HG02885 (cell line): ENCODE data around the gene SDK1.

ENCODE experiments used
- ATAC-seq: cut with Tn5 transposase; IDR thresholded peaks from one replicate; pipeline ENCODE4 v1.9.1; 2021; ENCODE audit warnings: mild to moderate bottlenecking; ENCODE audit not compliant: unreplicated experiment, poor library complexity

The SDK1 gene

GRCh38 chr7:3399858-3400257 lies 98.8 kb downstream of the SDK1 start:
- ATAC-seq, result no peak

- no peak for ATAC-seq
These were observed 103.4 kb downstream of the SDK1 start for GRCh38 chr7:3404501-3404900.

GRCh38 chr7:3408814-3409595 lies 108.0 kb downstream of the SDK1 start:
- peak; percentile 52 for ATAC-seq

DNA sequence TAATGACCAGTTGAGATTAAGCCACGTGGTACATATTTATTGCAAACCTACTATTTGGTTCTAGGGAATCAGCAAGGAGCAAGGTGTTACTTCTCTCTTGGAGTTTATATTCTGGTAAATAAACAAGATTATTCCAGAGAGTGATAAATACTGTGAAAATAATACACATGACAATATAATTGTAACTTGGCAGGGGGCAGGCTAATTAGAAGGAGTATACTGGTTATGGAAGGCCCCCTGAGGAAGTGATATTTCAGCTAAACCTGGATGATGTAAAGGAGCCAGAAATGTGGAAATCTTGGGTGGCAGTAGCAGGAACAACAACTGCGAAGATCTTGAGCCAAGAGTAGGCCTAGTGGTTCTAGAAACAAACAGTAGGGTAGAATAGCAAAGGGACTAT lies 111.8 kb downstream of the SDK1 start:
- no peak for ATAC-seq

GRCh38 chr7:3415861-3416312 lies 114.8 kb downstream of the SDK1 start:
- no peak for ATAC-seq

- ATAC-seq, result no peak
These were observed 115.4 kb downstream of the SDK1 start for GRCh38 chr7:3416453-3416852.

GRCh38 chr7:3425087-3425486 lies 124.0 kb downstream of the SDK1 start:
- ATAC-seq, result no peak

- no peak for ATAC-seq
These were observed 125.0 kb downstream of the SDK1 start for GRCh38 chr7:3426064-3426463.

GRCh38 chr7:3427957-3428356 lies 126.9 kb downstream of the SDK1 start:
- ATAC-seq, result no peak

GRCh38 chr7:3429981-3430380 lies 128.9 kb downstream of the SDK1 start:
- no peak for ATAC-seq

GRCh38 chr7:3430588-3430987 lies 129.5 kb downstream of the SDK1 start:
- ATAC-seq, result no peak

DNA sequence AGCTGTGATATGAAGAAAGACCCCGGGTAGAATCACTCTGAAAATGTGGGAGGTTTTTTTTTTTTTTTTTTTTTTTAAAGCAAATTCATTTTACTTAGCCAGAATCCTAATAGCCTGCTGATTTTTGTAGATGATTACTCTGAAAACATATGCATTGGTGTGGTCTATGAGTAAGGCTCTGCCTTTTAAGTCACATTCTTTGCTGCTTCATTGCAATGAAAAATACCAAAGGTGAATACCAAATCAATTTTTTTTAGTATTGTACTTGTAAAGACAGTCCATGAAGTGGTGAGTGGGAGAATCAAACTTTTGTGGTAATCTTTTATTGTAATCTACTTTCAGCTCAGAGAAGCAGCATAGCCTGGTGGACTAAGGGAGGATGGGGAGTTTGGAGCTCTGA lies 130.3 kb downstream of the SDK1 start:
- ATAC-seq, result no peak

DNA sequence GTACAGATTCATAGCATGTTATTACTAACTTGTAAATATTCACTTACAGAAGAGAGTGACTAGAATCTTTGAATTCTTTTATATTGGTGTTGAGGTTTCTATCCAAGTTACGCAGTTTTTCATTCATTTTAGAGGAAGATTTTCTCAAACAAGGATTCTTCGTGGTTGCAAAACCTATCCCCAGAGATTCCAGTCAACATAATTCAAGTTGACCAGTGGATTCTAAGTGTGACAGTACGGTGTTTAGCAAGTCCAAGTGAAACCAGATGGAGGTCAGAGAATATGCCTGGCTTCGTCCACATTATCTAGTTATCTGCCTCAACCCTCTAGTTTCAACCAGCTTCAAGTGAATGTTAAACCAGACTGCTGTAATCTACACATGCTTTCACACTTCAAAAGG lies 131.9 kb downstream of the SDK1 start:
- no peak for ATAC-seq

GRCh38 chr7:3434611-3435010 lies 133.6 kb downstream of the SDK1 start:
- ATAC-seq, result no peak

DNA sequence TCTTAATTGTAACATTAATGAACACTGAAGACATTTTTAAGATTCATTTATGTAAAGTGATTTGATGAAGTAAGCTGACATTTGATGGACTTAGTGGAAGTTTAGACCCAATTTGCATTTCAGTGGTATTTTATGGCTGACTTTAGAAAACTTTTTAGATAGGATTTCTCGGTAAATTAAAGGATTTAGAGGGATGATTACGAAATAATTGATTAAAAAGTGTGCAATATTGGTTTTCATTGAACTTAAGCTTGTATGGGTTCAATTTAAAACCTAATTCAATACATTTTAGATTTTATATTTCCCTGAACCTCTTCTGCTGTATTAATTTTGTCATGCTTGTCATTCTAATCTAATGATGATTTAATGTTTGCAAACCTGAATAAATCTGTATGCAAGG lies 135.1 kb downstream of the SDK1 start:
- ATAC-seq, result no peak

- ATAC-seq, result no peak
These were observed 135.7 kb downstream of the SDK1 start for GRCh38 chr7:3436746-3437145.

- no peak for ATAC-seq
These were observed 136.4 kb downstream of the SDK1 start for GRCh38 chr7:3437467-3437866.

DNA sequence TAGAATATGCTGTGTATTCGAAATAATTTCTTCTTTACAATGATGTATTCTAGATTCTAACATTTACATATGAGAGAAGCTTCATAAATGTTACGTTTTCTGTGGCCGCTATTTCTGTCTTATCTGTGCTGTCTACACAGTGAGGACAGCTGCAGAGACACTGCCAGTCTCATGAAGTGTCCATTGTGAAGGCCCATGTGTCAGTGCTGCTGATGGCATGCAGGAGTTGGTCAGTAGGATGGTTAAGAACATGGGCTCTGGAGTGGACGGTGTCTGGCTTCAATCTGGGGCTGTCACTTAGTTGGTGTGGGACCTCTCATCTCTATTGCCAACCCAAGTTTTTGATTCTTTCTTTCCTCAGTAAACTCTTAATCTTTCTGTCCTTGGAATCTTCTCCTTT lies 137.3 kb downstream of the SDK1 start:
- ATAC-seq, result no peak

GRCh38 chr7:3439333-3440030 lies 138.4 kb downstream of the SDK1 start:
- ATAC-seq, result no peak

DNA sequence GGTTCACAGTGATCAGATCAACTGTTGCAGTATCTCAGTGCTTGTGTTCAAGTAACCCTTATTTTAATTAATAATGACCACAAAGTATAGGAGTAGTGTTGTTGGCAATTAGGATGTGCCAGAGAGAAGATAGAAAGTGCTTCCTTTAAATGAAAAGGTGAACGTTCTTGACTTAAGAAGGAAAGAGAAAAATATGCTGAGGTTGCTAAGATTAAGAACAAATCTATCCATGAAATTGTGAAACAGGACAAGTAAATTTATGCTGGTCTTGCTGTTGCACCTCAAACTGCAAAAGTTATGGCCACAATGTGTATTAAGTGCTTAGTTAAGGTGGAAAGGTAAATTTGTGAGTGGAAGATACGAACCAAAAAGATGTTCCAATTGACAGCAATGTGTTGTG lies 139.5 kb downstream of the SDK1 start:
- no peak for ATAC-seq

DNA sequence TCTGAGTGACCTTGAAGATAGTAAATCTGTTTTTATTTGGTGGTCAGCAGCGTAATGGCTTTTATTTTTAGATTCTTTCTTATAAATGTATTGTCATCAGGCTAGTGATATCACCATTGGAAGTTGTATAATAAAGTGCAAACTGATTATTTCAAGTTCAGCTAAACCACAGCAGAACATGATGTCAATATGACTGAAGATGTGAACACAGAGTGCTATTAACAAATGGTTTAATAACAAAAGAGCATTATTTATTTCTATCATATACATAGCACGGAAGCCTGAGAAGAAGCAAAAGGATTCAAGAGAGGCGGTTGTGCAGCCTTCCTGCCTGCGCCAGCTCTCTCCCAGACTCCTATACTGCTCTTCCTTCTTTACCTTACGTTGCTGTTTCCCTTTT lies 142.7 kb downstream of the SDK1 start:
- ATAC-seq, result no peak

DNA sequence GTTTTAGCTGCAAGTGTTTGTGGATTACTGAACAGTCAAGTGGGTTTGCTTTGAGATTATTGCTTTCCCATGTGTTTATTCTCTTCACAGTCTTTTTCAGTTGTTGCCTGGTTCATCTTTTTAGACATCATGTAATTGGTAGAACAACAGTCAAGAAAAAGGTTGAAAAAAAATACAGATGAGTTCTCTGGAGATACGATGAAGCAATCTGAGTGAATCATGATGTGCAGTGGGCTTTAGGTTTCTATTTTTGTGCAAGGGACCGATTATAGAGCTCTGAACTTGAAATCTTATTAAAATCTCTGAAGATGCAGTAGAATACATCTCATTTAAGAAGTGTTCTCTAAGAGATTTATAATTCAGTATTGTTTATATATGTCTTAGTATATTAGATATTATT lies 145.7 kb downstream of the SDK1 start:
- no peak for ATAC-seq
